NCI-H1436 treated with DMSO at 0.1 percent for 48 hours (cell line): ENCODE data around the gene NQO2.
"Not testable (repeated sequence)": the region's sequence is repeated elsewhere in the genome, so short reads cannot be mapped to it uniquely, and the experiment has no call there.

Source experiments
- DNase-seq: peaks from one replicate; lab custom pipeline; 2025; lab: John Stamatoyannopoulos, UW

Gene NQO2

GRCh38 chr6:2970034-2970685 lies 29.5 kb upstream of the NQO2 start:
- DNase-seq, result no peak

- no peak for DNase-seq
Measured at GRCh38 chr6:2970753-2971419, 28.8 kb upstream of the NQO2 start.

- DNase-seq, result no peak
Measured at GRCh38 chr6:2971420-2972218, 28.1 kb upstream of the NQO2 start, which contains the start of gene SERPINB6. SERPINB6 (minus strand) TSS chr6:2971567; CDS start chr6:2959332, 12,235 bp downstream.

DNA sequence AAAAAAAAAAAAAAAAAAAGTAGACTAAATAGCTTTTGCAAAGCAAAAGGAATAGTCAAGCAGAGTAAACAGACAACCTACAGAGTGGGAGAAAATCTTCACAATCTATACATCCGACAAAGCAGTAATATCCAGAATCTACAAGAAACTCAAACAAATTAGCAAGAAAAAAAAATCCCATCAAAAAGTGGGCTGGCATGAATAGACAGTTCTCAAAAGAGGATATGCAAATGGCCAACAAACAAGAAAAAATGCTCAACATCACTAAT lies 27.5 kb upstream of the NQO2 start:
- not testable (repeated sequence) for DNase-seq

- not testable (repeated sequence) for DNase-seq
Measured at GRCh38 chr6:2972685-2973084, 27.0 kb upstream of the NQO2 start.

- DNase-seq, result not testable (repeated sequence)
Measured at GRCh38 chr6:2973180-2973579, 26.5 kb upstream of the NQO2 start.

- DNase-seq, result no peak
Measured at GRCh38 chr6:2973676-2974075, 26.0 kb upstream of the NQO2 start.

DNA sequence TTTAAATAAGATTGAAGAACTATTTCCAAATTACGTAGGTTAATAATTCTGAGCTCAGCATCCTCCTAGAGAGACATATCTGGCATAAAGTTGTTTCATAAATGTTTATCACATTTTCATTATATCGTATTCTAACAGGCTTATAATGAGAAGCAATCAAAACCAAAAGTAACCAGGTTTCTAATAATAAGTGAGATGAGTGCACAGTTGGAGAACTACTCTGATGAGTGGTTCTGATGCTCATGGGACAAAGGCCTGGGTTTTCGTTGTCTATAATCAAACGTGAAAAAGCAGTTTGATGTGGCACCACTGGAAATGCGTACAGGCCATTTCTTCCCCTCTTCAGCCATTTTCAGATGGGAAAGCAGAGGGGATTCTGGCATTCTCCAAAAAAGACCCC lies 23.6 kb upstream of the NQO2 start:
- no peak for DNase-seq

GRCh38 chr6:2976571-2977085 lies 23.1 kb upstream of the NQO2 start:
- DNase-seq, result no peak

GRCh38 chr6:2977290-2977689 lies 22.4 kb upstream of the NQO2 start:
- DNase-seq, result no peak

- no peak for DNase-seq
Measured at GRCh38 chr6:2977799-2978590, 21.7 kb upstream of the NQO2 start.

DNA sequence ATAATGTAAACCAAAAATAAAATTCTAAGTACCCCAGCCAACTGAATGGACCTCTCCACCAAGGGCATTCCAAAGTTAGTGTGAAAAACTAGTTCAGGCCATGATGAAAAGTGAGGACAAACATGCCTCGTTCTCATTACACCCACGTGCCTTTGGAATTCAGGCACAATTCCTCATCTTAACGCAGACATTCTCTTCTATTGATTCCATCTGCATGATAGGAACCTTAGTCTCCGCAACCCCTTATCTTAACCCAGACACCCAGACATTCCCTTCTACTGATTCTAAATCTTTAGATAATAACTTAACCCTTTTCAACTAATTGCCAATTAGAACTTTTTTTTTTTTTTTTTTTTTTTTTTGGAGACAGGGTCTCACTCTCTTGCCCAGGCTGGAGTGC lies 20.8 kb upstream of the NQO2 start:
- DNase-seq, result no peak

- no peak for DNase-seq
Measured at GRCh38 chr6:2979819-2980464, 19.8 kb upstream of the NQO2 start.

DNA sequence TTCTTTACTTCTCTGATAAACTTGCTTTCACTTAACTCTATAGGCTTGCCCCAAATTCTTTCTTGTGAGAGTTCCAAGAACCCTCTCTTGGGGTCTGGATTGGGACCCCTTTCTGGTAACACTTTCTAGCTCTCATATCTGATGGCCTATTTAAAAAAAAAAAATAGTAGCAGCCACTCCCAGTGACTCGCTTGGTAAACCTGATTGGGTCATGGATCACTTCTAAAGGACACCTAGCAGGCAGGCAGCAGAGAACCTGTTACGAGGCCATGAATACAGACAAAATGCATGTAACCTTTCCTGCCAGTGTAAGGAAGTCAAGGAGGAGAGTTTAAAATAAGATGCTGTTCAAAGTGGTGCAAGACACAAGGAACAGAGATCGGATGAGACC lies 19.2 kb upstream of the NQO2 start:
- no peak for DNase-seq

DNA sequence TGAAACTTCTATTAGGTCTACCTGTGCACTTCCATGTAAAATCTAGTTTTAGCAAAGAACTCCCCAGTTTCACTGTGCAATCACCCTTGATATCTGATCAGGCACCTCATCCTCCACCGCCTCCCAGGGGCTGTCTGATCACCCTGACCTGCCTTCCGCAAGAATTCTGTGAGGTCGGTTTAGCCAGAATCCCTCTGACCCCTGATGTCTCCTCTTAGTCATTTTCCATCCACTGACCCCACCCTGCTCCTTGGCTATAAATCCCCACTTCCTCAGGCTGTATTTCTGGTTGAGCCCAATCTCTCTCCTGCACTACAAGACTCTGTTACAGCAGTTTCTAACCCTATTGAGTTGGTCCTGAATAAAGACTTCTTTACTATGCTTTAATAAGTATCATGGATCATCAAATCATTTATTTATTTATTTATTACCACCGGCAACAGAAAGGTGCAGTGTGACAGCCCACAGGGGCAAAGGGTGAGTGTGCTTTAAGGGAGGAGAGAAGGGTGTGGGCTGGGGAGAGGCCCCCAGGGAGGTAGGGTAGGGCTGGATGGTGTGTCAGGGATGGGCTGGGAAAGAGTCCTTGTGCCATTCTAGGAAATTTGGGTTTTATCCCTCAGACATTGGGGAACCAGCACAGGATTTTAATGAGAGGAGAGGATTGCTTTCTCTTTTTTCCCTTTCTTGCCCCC lies 17.1 kb upstream of the NQO2 start:
- DNase-seq, result no peak

DNA sequence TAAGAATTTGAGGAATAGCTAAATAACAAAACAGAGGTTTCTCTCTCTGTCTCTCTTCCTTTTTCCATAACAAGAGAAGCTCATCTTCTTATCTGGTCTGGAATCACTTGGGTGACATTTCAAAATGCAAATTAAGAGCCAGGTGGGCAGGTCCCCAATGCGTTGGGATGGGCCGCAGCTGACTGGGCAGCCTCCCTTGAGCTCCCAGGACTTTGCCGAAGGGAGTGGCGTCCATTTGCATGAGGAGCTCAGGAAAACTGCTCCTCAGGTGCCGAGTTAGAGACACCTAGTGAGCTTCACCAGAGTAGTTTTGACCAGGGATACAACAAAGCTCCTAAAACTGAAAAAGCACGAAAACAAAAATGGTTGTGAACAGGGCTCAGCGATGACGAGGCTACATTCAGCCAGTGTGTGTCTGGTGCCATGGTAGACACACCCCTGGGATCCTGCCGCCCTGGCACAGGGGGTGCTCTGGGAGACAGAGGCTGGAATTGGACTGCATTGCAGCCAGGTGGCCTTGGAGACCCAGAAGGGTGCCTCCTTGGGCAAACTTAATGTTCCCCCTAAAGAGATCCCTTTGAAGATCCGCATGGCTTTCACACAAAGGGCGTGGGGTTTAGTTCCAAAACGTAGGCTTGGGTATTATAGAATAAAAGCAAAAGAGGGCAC lies 14.8 kb upstream of the NQO2 start:
- DNase-seq, result no peak

DNA sequence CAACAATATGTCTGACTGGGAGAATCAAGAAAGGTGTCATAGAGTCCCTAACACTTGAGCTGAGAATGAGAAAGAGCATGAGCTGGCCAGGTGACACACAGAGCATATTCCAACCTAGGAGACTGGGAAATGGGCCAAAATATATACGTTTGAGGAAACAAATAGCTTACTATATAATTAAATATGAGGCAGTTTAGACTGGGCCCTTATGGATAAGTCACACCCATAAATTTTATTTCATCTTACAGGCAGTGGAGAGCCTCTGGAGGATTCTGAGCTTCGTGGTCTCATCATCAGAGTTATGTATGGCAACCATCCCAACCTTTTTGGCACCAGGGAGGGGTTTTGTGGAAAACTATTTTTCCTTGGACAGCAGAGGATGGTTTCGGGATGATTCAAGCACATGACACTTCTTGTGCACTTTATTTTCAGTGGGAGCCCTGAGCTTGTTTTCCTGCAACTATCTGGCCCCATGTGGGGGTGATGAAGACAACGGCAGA lies 12.9 kb upstream of the NQO2 start:
- no peak for DNase-seq

GRCh38 chr6:2988094-2988425 lies 11.6 kb upstream of the NQO2 start:
- DNase-seq, result no peak

GRCh38 chr6:2988426-2989331 lies 11.0 kb upstream of the NQO2 start:
- DNase-seq, result peak; percentile 44
